CD1c-positive myeloid dendritic cell (primary cell): Measurements from ENCODE around the gene SIX2.
A peak's percentile ranks its signal among the peaks of the same experiment; 100 is the strongest.

Experiments used
- DNase-seq: peaks from one replicate; pipeline ENCODE4 v3.0.0-alpha.2; 2016; ENCODE audit errors: extremely low spot score

SIX2 gene

DNA sequence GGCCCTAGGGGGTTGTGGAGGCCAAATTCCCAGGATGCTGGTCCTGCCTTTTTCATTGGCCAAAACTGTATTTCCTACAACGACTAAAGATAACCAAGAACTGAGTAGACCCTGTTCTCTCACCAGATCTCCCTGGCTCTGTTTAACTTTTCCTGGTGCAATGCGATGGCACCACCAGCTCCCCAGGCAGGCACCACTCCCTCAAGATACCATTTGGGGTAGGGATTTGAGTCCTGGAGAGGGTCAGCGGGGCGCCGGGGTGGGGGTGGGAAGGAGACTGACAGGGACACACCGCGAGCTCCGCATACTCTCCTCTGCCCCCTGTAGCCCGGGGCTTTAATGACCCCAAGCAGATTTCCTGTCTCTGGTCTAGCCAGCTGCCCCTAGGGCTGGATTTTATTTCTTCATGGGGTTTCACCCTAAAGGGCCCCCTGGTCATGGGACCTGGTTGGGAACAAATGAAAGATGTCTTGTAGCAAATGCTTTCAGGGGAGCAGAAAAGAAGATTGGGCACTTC is 7.3 kb downstream of the SIX2 start:
- no peak for DNase-seq

GRCh38 chr2:45000921-45001868 is 8.1 kb downstream of the SIX2 start:
- no peak for DNase-seq

DNA sequence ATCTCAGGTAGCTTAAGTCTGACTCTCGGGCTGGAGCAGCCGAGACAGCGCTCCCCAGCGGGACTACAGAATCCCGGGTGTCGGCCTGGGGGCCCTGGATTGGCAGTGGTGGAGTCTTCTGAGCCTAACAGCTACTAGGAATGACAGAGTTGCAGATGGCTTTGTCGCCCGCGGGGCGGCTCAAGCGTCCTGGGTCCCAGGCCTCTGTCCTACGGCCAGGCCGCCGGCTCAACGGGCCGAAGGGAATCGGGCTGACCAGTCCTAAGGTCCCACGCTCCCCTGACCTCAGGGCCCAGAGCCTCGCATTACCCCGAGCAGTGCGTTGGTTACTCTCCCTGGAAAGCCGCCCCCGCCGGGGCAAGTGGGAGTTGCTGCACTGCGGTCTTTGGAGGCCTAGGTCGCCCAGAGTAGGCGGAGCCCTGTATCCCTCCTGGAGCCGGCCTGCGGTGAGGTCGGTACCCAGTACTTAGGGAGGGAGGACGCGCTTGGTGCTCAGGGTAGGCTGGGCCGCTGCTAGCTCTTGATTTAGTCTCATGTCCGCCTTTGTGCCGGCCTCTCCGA is 8.8 kb downstream of the SIX2 start:
- no peak for DNase-seq

GRCh38 chr2:44999540-44999939 is 9.7 kb downstream of the SIX2 start:
- DNase-seq: no peak

DNA sequence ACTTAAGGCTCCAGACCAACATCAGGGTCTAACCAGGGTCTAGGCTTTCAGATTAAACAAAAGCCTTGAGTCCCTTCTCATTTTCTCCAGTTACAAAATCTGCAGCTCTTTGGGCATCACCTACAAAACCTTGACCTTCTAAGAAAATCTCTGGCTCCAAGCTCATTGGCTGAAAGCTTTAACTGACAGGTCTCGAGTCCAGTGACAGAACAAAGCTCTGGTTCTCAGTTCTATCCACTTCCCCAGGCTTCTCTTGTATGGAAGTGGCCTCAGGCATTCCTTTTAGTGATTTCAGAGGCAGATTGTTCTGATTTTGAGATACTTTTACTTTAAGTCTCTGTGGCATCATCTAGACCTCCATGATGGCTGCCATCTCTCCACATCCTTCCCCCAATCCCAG is 11.3 kb downstream of the SIX2 start:
- peak; percentile 18 for DNase-seq

DNA sequence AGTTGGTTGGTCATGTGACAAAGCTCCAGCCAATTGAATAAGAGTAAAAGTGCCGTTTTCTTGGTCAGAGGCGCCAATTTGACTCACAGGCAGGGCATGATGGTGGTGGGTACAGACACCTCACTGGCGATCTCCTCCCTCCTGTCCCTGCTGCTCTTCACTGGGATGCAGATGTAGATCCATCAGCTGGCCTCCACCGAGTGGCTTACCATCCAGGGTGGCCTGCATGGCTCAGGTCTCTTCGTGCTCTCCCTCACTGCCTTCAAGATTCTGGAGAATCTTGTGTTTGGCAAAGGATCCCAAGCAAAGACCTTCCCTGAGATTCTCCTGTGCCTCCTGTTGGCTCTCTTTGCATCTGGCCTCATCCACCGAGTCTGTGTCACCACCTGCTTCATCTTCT is 12.9 kb downstream of the SIX2 start:
- no peak for DNase-seq

DNA sequence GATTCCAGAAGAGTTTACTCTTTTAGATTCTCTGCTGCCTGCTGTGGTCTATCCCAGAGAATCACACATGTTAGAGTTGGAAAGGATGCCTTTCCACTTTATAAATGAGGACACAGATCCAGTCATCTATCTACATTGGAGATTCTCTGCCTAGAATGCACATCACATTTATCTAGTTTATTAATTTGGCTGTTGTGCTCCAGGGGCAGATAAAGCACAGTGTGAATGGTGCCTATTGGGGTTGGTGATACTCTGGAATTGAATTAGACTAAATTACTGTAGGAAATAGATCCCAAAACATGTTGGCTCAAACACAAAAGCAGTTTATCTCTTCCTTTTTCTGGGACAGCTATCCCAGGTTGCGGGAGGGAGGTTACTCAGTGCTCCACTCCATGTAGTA is 14.9 kb downstream of the SIX2 start:
- DNase-seq: no peak

DNA sequence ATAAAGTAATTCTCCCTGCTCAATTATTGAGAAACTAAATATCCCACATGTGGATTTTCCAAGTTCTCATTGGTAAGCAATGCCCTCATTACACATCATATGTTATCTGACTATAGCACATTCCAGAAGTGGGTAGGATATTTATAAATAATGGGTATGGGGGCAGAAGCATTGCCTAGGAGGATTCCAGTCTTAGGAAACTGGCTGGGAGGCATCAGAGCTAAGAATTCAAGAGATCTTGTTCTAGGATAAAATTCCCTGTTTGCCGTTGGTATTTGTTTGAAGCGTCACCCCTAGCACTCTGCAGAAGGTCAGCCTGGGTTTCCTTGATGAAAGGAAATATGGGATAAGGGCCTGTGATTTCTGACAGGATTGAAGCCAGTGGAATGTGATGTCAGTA is 20.1 kb downstream of the SIX2 start:
- DNase-seq: no peak

GRCh38 chr2:44983836-44984604 is 25.2 kb downstream of the SIX2 start:
- DNase-seq: no peak

DNA sequence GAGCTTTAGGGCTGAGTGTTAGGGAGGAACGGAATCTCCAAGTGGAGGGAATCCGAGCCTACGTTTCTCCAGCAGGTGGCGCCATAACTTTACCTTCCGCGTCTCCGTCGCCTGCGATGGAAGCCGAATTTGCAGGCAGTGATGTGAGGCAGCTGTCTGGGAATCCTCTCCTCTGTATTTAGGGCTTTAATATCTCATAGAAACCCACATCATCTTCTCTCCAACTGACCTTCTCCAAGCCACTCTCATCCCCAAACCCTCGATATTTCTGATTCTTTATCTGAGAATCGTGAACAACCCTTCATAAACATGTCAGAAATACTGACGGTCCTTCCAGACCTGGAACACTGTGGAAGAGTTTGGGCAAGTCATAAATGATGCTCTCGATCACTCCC is 27.5 kb downstream of the SIX2 start:
- DNase-seq: peak; percentile 74

DNA sequence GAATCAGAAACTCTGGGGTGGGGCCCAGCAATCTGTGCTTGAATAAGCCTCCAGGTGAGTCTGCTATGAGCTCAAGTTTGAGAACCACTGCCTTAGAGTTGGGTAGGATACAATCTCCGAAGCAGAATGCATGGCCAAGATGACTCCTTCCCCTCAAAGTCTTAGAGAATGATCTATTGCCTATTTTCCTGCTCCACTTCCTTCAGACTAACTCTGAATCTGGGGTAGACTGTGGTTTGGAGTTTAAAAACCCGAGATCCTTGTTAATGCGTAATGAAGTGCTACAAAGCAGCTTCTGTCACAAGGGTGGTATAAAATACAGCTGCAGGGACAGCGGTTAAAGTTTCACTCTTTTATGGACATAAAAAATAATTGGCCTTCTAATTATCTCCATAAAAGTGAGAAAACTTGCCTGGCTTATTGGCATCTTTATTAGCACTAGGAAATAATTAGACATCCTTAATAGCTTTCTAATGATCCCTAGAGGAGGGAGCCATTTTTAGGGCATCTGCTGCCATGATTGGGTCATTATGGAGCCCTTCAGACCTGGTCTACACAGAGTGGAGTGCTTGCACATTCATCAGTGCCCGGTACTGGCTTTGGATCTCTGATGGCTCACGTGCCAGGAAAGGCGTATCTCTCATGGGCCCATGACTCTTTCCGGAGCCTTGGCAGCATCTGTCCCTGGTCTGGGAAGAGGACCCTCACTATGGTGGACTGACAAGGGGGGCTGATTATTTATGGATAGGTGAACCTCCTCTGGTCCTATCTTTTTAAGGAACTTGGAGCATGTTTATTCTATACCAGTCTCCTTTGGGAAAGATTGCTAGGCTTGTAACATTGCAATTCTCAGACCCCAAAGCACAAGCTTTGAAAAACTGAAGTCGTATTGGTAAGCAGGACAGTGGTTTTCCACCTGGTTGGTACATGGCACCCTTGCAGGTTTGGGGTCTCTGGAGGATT is 28.2 kb downstream of the SIX2 start:
- no peak for DNase-seq

- no peak for DNase-seq
Measured at GRCh38 chr2:44979581-44979980, 29.7 kb downstream of the SIX2 start.

GRCh38 chr2:44975571-44976450 is 33.4 kb downstream of the SIX2 start:
- no peak for DNase-seq

- DNase-seq: peak; percentile 53
Measured at GRCh38 chr2:44974064-44974715, 35.1 kb downstream of the SIX2 start.

DNA sequence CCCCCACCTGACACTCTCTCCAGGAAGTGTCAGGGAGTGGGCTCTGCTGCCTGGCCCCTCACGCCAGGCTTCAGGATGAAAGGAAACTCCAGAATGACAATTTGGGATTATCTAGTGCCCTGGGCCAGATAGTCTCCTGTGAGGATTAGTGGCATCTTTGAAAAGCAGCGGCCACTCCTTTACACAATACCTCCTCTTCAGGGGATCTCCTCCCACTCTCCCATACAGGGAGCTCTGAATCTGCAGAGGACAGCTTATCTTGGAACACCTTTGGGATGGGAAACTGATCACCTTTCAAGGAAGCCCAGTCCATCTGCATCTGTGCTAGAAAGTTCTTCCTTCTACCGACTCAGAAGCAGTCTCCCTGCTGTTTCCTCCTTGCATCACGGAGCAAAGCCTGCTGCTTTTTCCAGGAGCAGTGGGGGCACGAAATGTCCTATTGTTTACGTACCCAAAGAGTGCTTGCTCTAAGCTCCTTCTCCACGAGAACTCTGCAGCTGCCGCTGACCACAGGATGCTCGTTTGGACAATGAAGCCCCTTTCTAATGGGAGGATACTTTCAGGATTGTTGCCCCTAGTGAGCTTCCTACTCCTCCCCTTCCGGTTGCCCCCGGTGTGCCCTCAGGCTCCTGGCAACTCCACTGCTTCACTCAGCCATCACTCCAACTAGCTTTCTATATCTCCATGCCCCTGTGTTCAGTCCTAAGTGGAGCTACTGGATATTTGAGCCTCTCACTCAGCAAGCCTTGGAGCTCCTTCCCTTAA is 36.3 kb downstream of the SIX2 start:
- DNase-seq: no peak

DNA sequence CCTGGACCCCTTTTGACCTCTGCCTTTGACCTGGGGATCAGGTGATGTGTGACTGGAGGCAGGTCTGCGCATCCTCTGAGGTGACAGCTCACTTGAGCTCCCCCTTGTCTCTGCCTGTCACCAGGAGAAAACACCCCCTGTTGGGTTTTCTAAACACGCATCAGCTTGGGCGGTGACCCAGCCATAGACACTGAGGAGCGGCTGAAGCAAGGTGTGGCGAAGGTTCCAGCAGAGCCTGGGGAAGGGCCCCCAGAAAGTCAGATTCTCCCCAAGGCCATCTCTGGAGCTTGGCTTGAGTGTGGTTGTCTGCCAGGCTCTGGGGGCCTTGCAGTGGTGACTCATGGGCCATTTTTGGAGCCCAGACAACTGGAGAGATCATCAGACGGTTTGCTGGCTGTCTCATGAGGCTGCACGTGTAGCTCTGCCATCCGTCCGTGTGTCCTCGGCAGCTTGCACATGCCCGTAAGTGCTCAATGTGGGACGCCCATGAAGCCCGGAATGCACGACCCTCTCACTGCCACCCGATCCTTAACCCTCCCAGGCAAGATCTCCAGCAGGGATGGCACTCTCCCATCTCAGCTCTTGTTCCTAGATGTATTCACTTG is 38.3 kb downstream of the SIX2 start:
- DNase-seq: no peak

- no peak for DNase-seq
Measured at GRCh38 chr2:44969936-44970335, 39.3 kb downstream of the SIX2 start.

- no peak for DNase-seq
Measured at GRCh38 chr2:44967727-44968432, 41.4 kb downstream of the SIX2 start.
